Kidney (tissue), 14 donors: Measurements from ENCODE around the gene NTHL1. TPM values are rescaled to one million over a fixed set of nuclear protein-coding genes. Genes with fewer than 3 reads are reported as not detected.

Experiments
- DNase-seq, 5 donors: peaks; one replicate each; pipeline ENCODE4 v3.0.0-alpha.2; 2013 to 2020
- FAIRE-seq: peaks from 2 replicates; lab custom pipeline; 2012; peaks lifted over from hg19 to GRCh38; lab: Jason Lieb, UNC
- H3K27ac ChIP-seq, 2 donors: one replicate each; pipeline ENCODE4 v1.7.0; 2013; ENCODE audit warnings: low read depth in 2 of 2, low read length in 2 of 2, inconsistent platforms in 1 of 2
- H3K27me3 ChIP-seq: one replicate; pipeline ENCODE4 v1.7.1; 2013; ENCODE audit warnings: low read length, inconsistent platforms; ENCODE audit not compliant: control insufficient read depth, insufficient read depth
- H3K36me3 ChIP-seq, 3 donors: one replicate each; pipeline versions ENCODE4 v1.7.0 to v1.7.1; 2013; ENCODE audit warnings: low read length in 3 of 3, control low read depth in 1 of 3, inconsistent platforms in 1 of 3; ENCODE audit not compliant: insufficient read depth in 3 of 3, control insufficient read depth in 2 of 3
- H3K4me1 ChIP-seq, 3 donors: one replicate each; pipeline versions ENCODE4 v1.7.0 to v1.7.1; 2013; ENCODE audit warnings: low read length in 3 of 3, inconsistent platforms in 1 of 3, low read depth in 1 of 3; ENCODE audit not compliant: control insufficient read depth in 2 of 3, insufficient read depth in 2 of 3
- H3K4me3 ChIP-seq, 3 donors: one replicate each; pipeline versions ENCODE4 v1.7.0 to v1.8.1; 2013; ENCODE audit warnings: low read length in 3 of 3, control low read depth in 1 of 3, inconsistent platforms in 1 of 3
- H3K9ac ChIP-seq, 3 donors: one replicate each; pipeline versions ENCODE4 v1.7.0 to v1.7.1; 2013; ENCODE audit warnings: low read length in 3 of 3, control low read depth in 1 of 3, inconsistent platforms in 1 of 3
- H3K9me3 ChIP-seq, 3 donors: one replicate each; pipeline versions ENCODE4 v1.7.0 to v1.7.1; 2013; ENCODE audit warnings: low read length in 3 of 3, control low read depth in 1 of 3, inconsistent platforms in 1 of 3; ENCODE audit not compliant: control insufficient read depth in 2 of 3, insufficient read depth in 1 of 3
- intact Hi-C: fragments of 100-400 bp; cut with DNase I; formaldehyde crosslinking; loops from one replicate; pipeline ENCODE4 v1.11.1; 2022
- polyA plus RNA-seq: library from polyadenylated mRNA; stranded (reverse); fragments of 350-450 nt; fragmentation: Illumina TruSeq; extraction: RNeasy Lipid Tissue Mini Kit (QIAGEN cat#74804); gene quantifications from one replicate; pipeline ENCODE4 v1.2.3, GENCODE V29; 2014; ENCODE audit warnings: low read depth, low replicate concordance; ENCODE audit not compliant: insufficient read depth
- total RNA-seq: library from RNA; stranded (reverse); fragmentation: NEBNext Ultra II Directional; extraction: Animal tissue kit (Norgen Biotek cat#: 25700); gene quantifications from one replicate; pipeline ENCODE4 v1.2.1, GENCODE V29; 2021
- TF ChIP-seq, protein P1 (sequence below): IDR thresholded peaks from 3 replicates; pipeline ENCODE4 v1.5.1; 2012; ENCODE audit warnings: mild to moderate bottlenecking, moderate library complexity, borderline replicate concordance; ENCODE audit not compliant: insufficient read depth; ENCODE audit errors: extremely low read depth
- donor health status: control.
- donor health status: control.
- donor health status: control.
- donor health status: control.
- donor health status: control.
- donor health status: DM: yes; HTN: yes; CAD: no.
- donor health status: Normal renal cell carcinoma (clear cell type).

The NTHL1 gene
- total and polyA plus RNA-seq, 2 donors from 2014 or later = 15.3 to 36.0 TPM

DNA sequence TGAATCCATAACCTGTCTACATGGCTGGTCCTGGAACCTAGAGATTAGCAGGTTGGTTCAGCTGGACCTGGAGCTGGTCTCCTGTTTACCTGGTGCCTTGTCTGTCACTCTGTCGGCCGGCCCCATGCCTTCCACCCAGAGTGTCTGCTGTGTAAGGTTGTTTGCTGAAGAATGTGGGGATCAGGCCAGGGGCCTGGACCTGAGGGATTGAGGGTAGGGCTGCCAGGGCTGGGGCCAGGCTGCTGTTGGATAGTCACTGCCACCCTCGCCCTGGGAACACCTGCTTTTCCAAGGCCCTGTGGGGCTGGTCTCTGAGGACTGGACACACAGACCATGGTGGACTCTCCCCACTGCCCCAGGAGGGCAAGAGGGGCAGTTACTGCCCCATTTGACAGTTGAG is 19.5 kb downstream of the NTHL1 start:
- DNase-seq (peak in 1 of 5 donors; percentile 0), FAIRE-seq (no peak)
- no peaks in the 10 kb centered on the region for H3K9me3 ChIP-seq
- no peaks in the 10 kb centered on the region for H3K36me3 ChIP-seq
- no peak overlapping the region for H3K27ac ChIP-seq
- intact Hi-C loops = loop anchor here (10.0 kb wide), 1 partner anchor 117 kb away; the partner anchor contains the start of gene RAB26
- peak overlapping the region in 1 of 3 donors; percentile 34 for H3K9ac ChIP-seq
- no peaks in the 10 kb centered on the region for H3K27me3 ChIP-seq
- H3K4me1 ChIP-seq = peaks cover 0 to 38% (median 0%) of the 10 kb centered on the region in 3 donors
- TF ChIP-seq, protein P1, sequence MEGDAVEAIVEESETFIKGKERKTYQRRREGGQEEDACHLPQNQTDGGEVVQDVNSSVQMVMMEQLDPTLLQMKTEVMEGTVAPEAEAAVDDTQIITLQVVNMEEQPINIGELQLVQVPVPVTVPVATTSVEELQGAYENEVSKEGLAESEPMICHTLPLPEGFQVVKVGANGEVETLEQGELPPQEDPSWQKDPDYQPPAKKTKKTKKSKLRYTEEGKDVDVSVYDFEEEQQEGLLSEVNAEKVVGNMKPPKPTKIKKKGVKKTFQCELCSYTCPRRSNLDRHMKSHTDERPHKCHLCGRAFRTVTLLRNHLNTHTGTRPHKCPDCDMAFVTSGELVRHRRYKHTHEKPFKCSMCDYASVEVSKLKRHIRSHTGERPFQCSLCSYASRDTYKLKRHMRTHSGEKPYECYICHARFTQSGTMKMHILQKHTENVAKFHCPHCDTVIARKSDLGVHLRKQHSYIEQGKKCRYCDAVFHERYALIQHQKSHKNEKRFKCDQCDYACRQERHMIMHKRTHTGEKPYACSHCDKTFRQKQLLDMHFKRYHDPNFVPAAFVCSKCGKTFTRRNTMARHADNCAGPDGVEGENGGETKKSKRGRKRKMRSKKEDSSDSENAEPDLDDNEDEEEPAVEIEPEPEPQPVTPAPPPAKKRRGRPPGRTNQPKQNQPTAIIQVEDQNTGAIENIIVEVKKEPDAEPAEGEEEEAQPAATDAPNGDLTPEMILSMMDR = no peak
- peak overlapping the region; percentile 64 to 91 (median 82) for H3K4me3 ChIP-seq

DNA sequence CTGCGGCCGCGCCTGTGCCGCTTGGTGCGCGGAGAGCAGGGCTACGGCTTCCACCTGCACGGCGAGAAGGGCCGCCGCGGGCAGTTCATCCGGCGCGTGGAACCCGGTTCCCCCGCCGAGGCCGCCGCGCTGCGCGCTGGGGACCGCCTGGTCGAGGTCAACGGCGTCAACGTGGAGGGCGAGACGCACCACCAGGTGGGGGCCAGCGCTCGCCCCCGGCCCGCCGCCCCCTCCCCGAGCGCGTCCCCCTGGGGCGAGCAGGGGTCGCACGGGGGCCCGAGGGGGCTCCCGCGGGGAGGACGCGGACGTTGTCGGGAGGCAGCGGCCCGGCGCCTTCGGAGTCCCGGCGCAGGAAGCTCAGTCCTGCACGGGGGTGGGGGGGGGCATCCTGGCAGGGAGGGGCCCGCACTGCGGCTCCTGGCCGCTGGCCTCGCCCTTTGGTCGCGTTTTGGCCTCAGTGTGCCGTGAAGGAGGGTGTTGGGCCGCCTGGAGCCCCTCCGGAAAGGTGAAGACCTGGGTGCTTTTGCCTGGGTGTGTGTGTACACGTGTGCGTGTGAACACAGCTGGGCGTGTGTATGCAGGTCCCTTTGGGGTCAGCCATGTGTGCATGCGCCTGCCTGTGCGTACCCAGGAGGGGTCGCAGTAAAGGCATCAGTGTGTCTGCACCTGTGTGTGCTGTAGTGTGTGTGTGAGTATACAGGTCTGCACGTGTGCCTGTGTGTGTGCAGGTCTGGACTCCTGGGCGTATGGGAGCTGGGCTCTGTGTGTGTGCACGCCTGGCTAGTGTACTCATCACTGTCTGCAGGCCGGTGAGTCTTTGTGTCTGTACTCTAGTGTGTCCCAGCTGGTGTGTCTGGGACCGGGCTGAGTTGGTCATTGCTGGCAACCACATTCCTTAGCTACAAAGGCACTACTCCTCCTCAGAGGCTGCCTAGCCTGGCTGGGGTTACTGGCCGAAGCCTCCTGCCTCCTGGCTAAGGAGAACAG is 20.3 kb downstream of the NTHL1 start:
- Histone ChIP-seq H3K27me3 (no peaks in the 10 kb centered on the region), H3K9me3 (no peaks in the 10 kb centered on the region), H3K36me3 (no peaks in the 10 kb centered on the region), H3K4me3 (peak overlapping the region; percentile 64 to 91 (median 82)), H3K4me1 (peaks cover 0 to 42% (median 0%) of the 10 kb centered on the region in 3 donors), H3K27ac (no peak overlapping the region), H3K9ac (peak overlapping the region in 2 of 3 donors; percentile 40 to 90)
- TF ChIP-seq, protein P1 = no peak
- no peak for FAIRE-seq
- intact Hi-C loops = loop anchor here (10.0 kb wide), 1 partner anchor 117 kb away; the partner anchor contains the start of gene RAB26
- DNase-seq = peak in 3 of 5 donors; percentile 47 to 76 (median 73)

DNA sequence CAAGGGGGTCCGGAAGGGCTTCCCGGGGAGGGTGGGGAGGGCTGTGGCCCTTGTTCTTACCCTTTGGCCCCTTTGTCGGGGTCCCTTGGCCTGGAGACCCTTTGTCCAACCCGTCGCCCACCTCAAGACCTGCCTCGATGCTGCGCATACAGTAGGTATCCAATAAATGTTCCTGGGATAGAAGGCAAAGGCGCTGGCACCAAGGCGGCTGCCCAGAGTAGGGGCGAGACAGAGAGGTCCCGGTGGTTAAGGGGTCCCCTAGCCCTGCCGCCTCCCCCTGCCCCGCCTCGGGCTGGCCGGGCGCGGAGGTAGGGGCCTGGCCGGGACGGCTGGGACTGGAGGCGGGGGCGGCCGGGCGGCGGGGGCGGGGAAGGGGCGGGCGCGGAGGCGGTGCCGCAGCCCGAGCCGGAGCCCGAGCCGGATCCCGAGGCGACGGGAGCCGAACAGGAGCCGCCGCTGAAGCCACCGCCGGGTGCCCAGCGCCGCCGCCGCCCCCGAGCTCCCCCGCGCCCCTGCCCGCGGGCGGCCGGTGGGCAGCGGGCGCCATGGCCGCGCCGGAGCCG is 21.1 kb downstream of the NTHL1 start, which contains the start of gene NHERF2:
Gene NHERF2, plus strand, starts transcription at position 442 of the 563 bp plus-strand sequence. Its CDS starts 104 bp downstream, at position 546.
- no peaks in the 10 kb centered on the region for H3K36me3 ChIP-seq
- TF ChIP-seq, protein P1 = no peak
- H3K27me3 ChIP-seq = no peaks in the 10 kb centered on the region
- FAIRE-seq = no peak
- H3K27ac ChIP-seq = peak within 1 kb of the TSS; percentile 30 to 43
- H3K4me1 ChIP-seq = peaks cover 0 to 41% (median 0%) of the 10 kb centered on the region in 3 donors
- peak in 3 of 5 donors; percentile 71 to 79 (median 74) for DNase-seq
- H3K9ac ChIP-seq = peak within 1 kb of the TSS; percentile 51 to 90 (median 60)
- H3K4me3 ChIP-seq = peak within 1 kb of the TSS; percentile 64 to 91 (median 82)
- intact Hi-C loops = loop anchor here (10.0 kb wide), 1 partner anchor 118 kb away; the partner anchor contains the start of gene RAB26
- H3K9me3 ChIP-seq = no peaks in the 10 kb centered on the region
